GM19193 (cell line): ENCODE results near the gene FGFBP2.

Source experiments
- POLR2A ChIP-seq: IDR thresholded peaks from 4 replicates; pipeline ENCODE4 v1.6.1; 2011; ENCODE audit not compliant: insufficient read depth, insufficient read length; ENCODE audit errors: extremely low read depth

The FGFBP2 gene

DNA sequence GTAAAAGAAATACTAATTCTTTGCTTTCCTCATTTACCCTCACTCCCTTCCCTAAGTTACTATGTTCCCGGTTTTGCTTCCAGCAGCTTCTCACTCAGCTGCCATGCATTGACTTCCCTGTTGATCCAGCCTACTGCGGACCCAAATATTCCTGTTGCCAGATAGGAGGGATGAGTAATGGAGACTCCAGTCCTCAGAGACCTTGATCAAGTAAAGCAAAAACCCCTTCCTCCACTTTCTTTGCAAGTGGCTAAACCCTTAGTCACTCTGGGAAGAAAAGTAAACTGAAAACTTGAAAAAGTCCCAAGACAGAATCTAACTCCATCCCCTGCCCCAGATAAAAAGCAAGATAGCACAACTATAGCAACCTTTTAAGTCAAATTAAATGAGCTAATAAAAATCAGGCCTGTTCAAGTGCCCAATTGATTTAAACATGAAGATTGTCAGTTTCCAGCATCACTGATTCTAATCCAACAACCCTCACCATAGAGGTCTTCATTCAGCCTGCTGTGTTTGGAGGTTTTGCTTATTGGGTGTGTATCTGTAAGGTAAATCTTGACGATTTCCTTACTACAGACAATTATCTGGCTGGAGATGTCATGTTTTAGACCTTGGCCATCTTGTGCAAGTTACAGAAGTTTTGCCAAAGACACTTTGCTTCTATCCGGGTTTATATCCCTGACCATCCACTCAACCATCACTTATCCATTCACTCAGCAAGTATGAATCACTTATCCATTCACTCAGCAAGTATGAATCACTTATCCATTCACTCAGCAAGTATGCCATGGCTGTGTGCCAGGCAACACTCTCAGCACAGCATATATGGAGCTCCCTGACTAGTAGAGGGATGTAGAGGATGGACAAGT is 42.0 kb downstream of the FGFBP2 start:
- no peak for TF ChIP-seq POLR2A

- TF ChIP-seq POLR2A: no peak
These were observed 44.4 kb downstream of the FGFBP2 start for GRCh38 chr4:15918484-15919129.

- no peak for TF ChIP-seq POLR2A
These were observed 45.7 kb downstream of the FGFBP2 start for GRCh38 chr4:15917297-15917696.

- TF ChIP-seq POLR2A: no peak
These were observed 48.2 kb downstream of the FGFBP2 start for GRCh38 chr4:15914736-15915135.

DNA sequence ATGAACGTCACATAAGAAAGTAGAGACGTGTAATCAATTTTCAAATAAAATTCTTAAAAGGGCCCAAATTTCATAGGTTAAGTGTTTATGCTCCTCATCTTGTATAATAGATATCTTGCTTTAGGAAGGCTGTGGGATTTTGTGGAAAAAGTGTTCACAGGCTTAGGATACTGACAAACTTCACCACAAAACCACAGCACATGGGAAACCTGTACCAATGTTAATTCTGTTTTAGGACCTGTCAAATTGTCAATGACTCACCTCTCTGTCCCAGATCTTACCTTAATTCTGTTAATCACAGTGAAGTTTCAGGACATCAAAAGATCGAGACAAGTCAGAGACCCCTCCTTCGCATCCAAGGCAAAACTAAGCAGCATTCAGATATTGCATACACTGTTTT is 48.7 kb downstream of the FGFBP2 start:
- no peak for TF ChIP-seq POLR2A

- TF ChIP-seq POLR2A: no peak
These were observed 49.4 kb downstream of the FGFBP2 start for GRCh38 chr4:15913631-15913970.

- TF ChIP-seq POLR2A: no peak
These were observed 49.9 kb downstream of the FGFBP2 start for GRCh38 chr4:15912961-15913630.

DNA sequence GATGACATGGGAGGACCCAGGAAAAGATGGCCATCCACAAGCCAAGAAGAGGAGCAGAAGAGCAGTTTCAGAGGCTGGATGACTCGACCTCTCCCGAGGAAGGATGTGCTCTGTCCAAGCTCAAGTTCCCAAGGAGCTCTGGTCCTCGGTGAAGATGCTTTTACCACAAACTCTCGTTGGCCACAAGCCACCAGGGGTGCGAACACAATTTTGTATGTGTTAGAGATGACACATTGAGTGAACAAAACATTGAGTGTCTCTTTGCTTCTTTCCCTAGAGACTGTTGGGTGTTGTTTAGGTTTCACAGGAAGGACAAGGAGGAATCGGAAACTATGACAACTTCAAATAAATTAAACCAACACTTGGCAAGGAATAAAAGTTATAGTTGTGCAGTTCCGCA is 50.7 kb downstream of the FGFBP2 start:
- no peak for TF ChIP-seq POLR2A
